Fibroblast of skin of back (primary cell): Measurements from ENCODE around the gene DOCK8.

Experiments used
- DNase-seq: peaks from one replicate; pipeline ENCODE4 v3.0.0-alpha.2; 2013

The DOCK8 gene

DNA sequence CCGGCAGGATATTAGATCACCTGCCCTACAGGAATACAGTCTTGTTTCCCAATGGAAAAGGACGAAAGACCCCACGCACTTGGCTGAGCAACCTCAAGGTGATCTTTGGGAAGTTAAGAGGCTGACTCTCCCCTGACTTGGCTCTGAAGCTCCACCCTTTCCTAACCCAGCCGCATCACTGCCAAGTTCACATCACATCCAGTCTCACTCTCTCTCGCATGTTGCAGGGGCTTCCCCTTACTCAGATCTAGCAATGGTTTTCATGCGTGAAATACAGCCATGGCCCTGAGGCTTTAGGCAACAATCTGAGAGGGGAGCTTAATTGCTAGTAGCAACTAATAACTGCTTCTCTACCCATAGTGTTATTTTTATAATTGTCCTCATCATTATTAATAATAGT, 211.6 kb downstream of the DOCK8 start:
- no peak for DNase-seq

DNA sequence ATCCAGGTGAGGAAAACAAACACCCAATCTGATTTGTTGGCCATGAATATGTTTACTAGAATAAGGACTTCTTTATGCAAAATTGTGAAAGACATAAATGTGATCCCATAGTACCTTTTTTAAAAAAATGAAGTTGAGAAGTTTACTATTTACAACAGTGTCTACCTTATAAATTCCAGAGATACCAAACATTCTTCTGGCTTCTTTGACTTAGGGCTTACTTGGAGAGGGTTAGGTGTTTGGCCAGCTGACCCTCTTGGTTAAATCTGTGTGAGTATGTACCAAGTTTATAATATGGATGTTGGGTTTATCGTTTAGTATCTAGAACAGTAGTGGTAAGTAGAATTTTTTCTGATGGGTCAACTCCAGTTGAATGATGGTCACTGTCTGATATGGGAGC, 212.3 kb downstream of the DOCK8 start:
- DNase-seq, result no peak

DNA sequence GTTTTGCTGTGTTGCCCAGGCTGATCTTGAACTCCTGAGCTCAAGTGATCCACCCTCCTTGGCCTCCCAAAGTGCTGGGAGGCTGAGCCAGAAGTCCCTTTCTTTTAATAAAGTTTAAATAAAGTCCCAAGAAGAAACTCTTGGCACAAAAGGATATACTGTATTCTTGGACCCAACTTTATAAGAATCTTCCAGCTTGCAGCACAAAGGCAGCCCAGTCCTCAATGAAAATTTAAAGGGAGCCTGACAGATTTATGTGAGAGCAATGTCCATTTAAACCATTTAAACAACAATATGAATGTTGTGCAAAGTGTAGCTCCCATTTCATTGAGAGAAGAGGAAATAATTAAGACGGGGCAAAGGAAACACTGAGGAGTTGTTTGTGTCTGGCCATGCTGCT, 217.0 kb downstream of the DOCK8 start:
- DNase-seq, result no peak

DNA sequence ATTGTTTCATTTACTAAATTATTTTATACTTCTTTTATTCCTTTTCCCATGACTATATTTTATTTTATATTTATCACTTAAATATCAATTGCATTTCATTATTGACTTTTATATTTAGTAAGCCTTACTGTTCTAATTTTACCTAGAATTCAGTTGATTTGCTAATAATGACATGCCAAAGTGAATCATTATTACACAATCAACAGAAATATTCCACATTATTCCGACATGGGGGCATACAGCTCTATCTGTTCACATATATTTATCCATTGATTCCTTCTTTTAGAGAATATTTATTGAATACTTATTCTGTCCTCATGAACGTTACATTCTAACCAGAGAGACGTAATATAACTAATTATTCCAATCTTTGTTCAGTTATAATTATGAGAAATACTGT, 221.8 kb downstream of the DOCK8 start:
- DNase-seq, result no peak

DNA sequence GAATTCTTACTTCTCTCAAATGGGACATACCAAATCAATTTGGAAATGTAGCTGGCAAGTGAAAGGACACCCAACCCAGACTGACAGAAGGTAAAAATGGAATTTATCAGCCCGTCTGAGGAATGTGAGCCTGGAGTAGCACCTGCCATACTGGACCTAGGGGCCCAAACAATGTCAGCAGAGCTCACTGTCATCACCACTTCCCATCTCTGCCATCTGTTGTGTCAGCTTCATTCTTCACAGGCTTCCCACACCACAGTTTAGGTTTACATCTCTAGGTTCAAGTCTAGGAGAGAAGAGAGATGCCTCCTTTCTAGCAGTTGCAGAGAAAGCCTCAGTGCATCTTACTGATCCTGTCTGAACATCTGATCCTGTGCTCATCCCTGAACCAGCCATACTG, 222.4 kb downstream of the DOCK8 start:
- DNase-seq, result no peak

DNA sequence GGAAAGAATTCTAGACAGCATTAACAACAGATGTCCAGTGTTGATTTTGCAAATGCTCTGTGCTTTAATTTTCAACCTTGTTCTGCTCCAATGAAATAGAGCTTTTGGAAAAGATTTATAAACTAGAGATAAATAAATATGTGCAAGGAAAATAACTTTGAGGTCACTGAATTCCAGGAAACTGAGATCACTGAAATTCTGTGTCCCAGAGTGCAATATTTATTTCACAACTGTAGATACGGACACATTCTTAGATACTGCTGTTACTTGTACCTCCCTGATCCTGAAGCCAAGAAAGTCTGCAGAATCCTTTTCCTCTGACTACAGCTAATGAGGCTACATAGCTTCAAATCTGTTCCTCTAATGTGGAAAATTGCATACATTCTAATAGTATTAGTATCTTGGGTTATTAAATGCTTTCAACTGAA, 222.9 kb downstream of the DOCK8 start:
- peak; percentile 16 for DNase-seq

DNA sequence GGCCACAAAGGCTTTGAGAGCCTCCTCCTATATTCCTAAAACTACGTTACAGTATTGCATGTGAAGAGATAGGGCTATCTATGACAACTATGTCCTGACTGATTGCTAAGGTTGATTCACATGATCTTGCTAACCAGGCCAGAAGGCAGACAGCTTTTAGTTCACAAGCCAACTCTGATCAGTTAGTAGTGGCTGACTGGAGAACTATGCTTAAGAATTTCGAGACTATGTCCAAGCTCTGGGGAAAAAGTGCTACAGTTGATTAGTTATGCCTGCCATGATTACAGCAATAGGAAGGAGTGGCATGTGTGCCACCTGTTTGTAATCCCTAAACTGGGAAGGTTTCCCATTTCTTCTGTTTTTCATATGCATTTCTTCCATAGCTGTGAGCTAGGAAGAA, 223.4 kb downstream of the DOCK8 start:
- DNase-seq, result peak; percentile 2

DNA sequence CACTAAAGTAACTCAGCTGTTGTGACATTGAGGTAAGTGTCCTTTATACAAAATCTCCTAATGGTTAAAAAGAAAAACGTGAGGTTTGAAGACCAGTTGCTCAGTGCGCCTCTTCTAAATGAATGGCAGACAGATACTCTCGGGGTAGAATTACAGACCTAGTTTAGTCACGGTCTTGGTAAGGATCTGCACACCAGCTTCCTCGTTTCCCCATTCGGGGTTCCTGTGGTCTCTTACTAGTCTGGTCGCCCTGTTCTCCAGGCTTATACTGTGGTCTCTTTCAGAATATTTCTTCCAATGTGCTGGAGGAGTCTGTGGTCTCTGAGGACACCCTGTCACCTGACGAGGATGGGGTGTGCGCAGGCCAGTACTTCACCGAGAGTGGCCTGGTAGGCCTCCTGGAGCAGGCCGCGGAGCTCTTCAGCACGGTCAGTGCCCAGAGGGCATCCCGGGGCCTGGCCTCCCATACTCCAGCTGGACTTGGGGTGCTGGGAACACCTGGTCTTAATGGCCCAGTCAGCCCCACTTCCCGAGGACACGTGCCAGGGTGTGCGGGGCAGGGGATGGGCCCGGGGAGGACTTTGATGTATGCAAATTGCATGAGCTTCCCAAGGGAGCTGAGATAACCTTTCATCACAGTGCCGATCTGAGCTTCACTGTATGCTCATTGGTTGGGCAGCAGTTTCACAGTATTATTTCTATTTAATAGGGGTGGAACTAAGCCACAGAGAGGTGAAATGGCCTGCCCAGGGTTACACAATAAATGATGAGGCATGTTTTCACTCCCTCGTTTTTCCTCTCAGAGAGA, 224.5 kb downstream of the DOCK8 start:
- DNase-seq, result no peak

DNA sequence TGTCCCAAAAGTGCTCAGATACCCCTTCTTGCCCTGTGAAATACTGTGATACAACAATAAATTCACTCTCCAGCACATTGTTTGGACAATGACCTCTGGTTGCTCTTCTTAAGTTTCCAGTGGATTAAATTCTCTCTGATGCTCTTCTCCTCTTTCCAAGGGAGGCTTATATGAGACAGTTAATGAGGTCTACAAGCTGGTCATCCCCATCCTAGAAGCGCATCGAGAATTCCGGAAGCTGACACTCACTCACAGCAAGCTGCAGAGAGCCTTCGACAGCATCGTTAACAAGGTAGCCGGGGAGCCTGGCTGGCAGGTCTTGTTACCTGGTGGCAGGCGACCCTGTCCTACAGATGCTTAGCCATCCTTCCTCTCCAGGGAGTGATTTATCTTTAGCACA, 226.5 kb downstream of the DOCK8 start:
- no peak for DNase-seq

DNA sequence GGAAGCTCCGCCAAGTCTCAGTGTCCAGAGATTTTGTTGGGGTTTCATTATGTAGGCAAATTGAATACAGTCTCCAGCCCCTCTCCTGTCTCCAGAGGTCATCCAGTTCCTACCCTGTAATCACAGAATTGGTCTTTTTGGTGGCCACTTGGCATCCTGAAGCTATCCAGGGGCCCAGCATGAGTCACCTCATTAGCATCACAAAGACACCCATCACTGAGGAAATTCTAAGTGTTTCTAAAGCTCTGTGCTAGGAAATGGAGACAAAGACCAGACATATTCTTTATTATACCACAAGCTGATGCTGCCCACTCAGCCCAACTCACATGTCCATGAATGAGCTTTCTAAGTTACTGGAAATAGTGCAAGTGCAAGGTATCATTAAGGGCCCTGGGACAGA, 229.9 kb downstream of the DOCK8 start:
- DNase-seq, result no peak

DNA sequence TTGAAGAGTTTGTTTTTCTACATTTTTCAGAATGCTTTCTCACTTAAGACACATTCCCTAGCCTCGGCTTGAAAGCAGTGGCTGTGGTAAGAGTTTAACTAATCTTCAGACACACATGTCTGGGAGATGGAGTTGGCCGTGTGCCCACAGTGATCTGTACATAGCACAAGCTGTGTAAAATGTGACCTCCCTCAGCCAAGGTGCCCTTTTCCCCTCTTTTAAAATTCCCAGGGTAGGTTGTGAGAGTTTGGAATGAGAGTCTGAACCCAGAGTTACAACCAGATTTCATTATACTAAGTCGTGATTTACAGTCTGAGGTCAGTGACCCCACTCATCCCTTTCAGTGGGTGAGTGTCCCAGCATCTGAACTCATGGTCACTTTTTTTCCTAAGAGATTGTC, 230.4 kb downstream of the DOCK8 start:
- peak; percentile 6 for DNase-seq

DNA sequence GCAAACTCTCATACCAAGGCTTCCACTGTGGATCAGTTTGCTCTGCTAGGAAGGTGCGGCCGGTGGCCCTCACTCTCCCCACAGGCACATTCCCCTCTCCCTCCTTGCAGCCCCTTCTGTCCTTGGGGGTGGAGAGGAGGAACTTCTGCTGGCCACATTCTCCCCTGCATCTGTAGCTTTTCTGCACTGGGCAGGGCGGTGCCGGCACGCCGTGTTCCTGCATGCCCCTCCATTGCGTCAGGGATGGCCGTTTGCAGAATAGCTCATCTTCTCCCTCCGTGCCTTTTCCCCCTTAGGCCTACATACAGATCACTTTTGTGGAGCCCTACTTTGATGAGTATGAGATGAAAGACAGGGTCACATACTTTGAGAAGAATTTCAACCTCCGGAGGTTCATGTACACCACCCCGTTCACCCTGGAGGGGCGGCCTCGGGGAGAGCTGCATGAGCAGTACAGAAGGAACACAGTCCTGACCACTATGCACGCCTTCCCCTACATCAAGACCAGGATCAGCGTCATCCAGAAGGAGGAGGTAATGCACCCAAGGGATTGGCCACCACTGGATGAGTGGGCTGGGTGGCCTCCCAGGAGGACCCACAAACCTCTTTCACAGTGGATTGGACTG, 231.5 kb downstream of the DOCK8 start:
- DNase-seq, result no peak

DNA sequence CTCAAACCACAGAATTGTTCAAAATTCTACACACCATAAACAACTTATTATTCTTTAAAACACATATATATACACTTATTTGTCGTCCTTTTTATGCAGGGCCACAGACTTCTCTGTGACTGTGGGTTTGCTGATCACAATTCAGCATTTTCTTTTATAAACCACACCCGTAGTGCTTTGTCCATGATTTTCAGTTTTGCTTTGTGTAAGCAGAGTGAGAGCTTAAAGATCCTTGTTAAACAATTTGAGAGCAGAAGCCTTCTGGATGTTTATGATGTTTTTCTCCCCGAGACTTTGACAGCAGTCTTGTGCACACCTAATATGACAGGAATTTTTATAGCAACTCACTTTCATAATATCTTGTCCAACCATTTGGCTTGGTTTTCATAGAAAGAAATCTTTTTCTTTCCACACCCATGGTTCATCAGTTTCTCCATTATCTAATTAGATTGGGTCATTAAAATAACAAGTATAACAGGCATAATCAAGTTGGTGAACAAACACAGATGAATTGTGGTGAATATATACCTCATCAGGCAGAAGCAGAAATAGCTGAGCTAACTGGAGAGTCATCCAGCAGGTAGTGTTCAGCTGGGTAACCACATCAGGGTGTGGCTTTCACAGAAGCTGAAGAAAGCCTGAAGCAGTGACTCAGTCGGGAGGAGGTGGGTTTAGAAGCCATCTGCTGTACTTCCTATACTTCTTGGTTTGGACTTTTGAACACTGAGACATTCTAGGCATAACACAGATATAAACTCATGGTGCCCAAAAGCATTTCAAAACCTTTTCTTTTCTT, 232.8 kb downstream of the DOCK8 start:
- DNase-seq, result no peak

DNA sequence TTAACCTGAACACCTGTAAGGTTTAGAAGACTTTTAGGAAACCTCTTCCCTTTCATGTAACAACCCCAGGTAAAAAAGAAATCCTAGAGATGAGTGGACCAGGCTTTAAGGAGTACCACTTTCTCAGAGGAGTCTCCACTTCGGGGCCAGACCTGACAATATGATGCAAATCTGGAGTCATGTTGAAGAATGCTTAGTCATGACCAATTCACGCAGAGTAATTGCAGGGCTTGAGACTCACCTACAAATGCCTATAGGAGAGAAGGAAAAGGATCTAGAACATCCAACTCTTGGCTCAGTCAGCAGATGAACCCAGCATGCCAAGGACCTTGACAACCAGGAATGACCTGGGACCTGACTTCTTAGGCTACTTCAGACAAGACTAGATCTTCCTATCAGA, 235.4 kb downstream of the DOCK8 start:
- no peak for DNase-seq

DNA sequence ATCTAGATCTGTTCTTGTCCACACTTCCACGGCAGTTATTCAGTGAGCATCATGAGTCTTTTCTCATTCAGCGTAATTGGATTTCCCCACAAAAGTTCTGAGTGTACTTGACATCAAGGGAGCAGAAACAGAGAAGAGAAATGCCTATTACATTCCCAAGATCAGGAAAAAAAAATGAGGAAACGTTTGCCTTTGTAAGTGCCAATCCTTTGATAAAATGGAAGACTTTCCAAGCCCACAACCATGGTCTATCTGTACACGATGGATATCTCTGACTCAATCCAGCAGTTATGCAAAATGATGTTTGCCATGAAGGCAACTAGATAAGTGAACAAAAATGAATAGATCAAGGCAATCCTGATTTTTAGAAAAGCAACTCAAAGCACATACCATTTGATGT, 235.9 kb downstream of the DOCK8 start:
- no peak for DNase-seq

DNA sequence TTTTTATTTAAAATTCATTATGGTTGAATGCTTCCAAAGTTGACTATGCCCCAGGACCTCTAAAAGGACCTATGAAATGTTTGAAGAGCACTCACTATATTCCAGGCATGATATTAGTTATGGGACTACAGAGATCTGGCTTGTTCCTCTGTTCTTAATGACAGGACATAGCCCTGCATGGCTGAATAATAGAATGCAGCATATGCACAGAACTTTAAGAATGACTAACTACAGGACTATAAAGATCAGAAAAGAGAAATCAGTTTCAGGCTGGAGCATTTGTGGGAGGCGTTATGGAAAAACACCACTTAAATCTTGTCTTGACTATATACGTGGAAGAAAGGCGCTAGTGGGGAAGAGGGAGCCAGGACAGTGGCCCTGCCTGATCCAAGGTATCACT, 239.2 kb downstream of the DOCK8 start:
- DNase-seq, result no peak

DNA sequence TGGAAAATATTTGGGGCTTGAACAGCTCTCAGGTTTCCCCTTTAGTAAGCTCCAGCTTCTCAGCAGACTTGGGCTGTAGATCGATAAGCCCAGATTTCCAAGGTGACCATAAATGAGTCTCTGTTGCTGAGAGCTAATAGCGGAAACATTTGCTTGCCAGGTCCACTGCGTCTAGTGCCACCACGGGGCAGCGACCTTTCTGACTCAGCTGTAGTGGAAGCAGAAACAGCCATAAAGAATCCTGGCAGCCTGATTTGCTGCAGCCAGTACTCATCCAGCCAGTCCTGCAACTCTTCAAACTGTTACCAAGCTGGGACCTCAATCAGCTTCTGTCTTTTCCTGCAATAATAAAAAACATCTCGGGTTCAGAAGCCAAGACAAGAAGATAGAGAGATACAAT, 241.7 kb downstream of the DOCK8 start:
- no peak for DNase-seq

DNA sequence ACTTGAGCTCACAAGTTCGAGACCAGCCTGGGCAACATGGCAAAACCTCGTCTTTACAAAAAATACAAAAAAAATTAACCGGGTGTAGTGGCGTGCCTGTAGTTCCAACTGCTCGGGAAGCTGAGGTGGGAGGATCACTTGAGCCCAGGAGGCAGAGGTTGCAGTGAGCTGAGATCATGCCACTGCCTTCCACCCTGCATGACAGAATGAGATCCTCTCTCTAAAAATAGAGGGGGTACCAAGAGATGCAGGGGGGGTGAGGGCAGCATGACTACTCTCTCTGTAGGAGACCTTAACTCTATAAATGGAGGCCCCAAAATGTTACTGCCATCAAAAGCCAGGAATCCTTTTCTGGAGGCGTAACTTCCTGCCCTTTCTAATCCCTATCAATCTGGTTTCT, 243.9 kb downstream of the DOCK8 start:
- DNase-seq, result no peak

DNA sequence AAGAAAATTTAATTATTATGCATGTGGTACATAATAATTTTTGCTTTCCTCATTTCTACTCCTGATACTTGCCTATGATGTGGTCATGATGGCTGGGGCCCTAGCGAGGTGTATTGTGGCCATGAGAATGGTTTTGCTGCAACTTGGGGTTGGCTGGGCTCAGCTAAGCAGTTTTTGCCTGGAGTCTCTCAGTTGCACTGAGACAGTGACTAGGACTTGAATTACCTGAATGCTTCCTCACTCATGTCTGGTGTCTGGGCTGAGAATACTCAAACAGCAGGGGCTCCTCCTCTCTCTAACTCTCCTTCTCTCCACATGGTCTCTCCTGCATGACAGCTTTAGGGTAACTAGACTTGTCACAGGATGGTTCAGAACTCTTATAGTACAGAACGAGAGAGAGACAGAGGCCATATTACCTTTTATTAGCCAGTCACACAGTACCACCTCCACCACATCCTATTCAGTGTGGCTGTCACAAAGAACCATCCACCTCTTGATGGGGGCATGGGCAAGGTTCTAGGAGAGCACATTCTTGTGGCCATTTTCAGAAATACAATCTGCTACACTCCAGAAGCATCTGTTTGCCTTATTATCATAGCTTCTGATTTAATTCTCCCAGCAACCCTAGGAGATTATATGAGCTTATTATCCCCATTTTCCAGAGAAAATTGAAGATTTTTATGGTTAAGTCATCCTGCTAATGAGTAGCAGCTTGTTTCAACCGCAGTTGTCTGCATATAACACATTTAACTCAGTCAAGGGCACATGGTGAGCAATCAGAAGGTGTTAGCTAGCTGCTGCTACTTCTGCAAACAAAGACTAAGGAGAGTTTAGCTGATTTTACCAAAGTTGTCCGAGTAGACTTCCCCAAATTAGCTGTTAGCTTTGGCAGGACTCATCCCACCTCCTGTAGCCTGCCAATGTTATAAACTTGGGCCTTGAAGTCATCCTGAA, 245.1 kb downstream of the DOCK8 start:
- DNase-seq, result no peak

DNA sequence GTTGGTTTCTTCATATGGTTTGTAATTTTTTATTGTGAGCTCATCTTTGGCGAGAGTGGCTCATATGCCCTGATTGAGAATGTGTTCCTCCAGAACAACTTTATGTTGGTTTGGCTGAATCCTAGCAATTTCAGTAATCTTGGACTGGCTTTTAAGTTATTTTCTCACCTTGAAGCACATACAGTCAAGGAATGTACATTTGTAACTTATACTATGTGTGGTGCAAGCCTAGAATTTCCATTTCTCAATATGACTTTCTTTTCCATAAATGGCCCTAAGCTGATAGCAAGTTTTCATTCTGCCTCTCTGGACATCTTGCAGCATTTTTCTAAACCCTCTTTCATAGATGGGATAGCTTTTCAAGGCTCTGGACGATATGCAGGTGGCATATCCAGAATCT, 247.5 kb downstream of the DOCK8 start:
- no peak for DNase-seq

DNA sequence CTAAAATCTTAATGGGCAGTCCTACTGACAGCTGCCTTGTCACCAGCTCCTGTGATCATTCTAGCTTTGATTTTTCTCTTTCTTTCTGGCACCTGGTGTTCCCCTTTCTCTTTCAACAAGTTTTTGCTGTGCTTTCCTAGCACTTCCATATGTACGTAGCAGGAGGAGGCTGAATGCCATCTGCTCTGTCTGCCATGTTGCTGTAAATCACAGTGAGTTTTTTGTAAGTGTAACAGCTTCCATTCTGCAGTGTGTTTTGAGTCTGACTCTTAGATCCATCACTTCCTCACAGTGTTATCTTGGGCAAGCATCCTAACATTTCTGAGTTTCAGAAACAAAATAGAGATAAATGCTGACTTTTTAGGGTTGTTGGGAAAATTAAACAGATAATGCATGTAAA, 247.9 kb downstream of the DOCK8 start:
- no peak for DNase-seq

DNA sequence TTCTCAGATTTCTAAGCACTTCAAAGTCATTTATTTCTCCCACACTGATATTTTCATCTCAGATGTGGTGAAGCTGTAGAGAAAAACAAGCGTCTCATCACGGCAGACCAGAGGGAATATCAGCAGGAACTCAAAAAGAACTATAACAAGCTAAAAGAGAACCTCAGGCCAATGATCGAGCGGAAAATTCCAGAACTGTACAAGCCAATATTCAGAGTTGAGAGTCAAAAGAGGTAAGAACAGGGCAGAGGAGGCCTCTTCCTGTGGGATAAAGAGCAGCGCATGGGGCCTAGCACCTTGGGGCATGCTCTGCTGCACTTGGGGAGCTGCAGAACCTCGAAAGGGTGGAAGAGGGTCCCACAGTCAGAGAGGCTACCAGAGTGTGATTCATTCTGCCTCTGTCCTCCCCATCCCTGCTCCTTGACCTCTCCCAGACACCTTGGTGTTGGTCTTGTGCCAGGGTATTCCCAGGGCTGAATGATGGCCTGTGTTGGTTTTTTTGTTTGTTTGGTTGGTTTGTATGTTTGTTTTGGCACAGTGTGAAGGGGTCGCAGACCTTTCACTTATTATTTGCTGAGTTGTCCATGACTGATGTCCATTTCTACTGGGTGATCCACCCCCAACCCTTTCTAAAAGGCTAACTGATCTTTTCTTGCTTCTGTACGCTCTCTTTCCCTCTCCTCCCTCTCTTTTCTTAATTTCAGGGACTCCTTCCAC, 248.9 kb downstream of the DOCK8 start:
- DNase-seq, result no peak
